Measurements from ENCODE around the gene B3GAT2.

B3GAT2 gene

DNA sequence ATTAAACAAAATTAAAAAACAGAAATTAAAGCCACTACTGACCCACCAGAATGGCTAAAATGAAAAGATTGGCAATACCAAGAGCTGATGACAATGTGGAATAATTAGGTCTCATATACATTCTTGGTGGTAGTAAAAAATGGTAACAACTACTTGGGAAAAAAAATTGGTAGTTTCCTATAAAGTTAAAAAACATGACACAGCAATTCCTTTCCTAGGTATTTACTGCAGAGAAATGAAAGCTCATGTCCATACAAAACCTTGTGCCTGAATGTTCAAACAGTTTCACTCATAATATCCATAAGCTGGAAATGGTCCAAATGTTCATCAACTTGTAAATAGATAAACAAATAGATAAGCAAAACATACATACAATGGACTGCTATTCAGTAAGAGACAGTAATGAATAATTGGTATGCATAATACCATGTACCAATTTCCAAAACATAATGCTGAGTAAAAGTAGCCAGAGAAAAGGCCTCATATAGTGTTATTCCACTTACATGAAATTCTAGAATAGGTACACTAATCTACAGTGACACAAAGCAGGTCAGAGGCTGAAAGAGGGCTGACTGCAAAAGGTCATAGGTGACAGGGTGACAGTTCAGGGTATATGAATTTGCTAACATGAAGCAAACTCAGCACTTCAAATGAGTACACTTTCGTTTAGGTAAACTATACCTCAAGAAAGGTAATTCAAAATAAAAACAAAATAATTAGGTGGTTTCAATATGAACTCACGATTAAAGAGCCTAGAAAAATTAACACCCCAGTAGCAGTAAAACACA is 53.0 kb downstream of the B3GAT2 start:
- TF ChIP-seq Cebpa-rat (IDR thresholded peaks at IDR 0.05): no peak
- H3K4me3 ChIP-seq: no peak overlapping the region
- no peak overlapping the region for H3K4me2 ChIP-seq
- H3K27me3 ChIP-seq: no peaks in the 10 kb centered on the region
- H3K27ac ChIP-seq: no peak overlapping the region
- H3K9ac ChIP-seq: no peak overlapping the region
- H4K20me1 ChIP-seq: no peaks in the 10 kb centered on the region
- no peaks in the 10 kb centered on the region for H3K9me3 ChIP-seq
- no peaks in the 10 kb centered on the region for H3K4me1 ChIP-seq
- H3K36me3 ChIP-seq: no peaks in the 10 kb centered on the region

DNA sequence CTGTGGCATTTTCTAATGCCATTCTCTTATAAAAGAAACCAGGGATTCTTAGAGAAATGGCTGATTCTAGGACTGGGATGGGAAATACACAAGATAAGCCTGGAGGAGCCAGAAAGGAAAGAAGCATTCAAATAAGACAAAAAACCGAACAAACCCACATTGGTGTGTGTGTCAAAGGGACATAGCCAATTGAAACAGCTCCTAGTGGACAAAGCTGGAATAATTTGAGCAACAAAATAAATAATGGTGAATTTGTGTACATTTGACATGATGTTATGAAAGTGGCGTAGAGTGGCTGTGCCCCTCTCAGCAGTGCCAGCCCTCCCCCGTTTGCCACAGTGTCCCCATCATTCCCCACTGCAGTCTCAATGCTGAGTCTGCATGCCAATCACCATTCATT is 55.5 kb downstream of the B3GAT2 start:
- H3K9me3 ChIP-seq: no peaks in the 10 kb centered on the region
- no peak overlapping the region for H3K27ac ChIP-seq
- no peaks in the 10 kb centered on the region for H4K20me1 ChIP-seq
- no peak overlapping the region for H3K4me2 ChIP-seq
- H3K27me3 ChIP-seq: no peaks in the 10 kb centered on the region
- H3K4me1 ChIP-seq: no peaks in the 10 kb centered on the region
- no peak for TF ChIP-seq Cebpa-rat (IDR thresholded peaks at IDR 0.05)
- no peak overlapping the region for H3K4me3 ChIP-seq
- no peaks in the 10 kb centered on the region for H3K36me3 ChIP-seq
- H3K9ac ChIP-seq: no peak overlapping the region

DNA sequence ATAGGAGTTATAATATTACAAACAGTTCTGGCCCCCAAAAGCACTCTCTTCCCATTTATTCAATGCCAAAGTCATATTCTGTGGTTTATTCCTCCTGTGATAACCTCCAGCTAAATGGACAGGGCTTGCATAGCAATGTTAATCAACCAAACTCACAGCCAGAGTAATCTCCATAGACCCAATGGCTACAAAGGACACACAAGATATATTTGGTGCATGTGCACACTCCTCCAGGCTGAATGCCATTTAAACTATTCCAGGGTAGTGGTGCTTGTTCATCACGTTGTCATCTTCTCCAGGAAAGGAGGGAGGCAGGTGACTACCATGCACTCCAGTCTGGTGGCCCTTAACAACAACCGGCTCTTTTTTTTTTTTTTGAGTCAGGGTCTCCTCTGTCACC is 56.8 kb downstream of the B3GAT2 start:
- no peak overlapping the region for H3K27ac ChIP-seq
- no peaks in the 10 kb centered on the region for H3K27me3 ChIP-seq
- H3K4me2 ChIP-seq: no peak overlapping the region
- H3K9me3 ChIP-seq: no peaks in the 10 kb centered on the region
- H3K4me3 ChIP-seq: no peak overlapping the region
- H3K36me3 ChIP-seq: no peaks in the 10 kb centered on the region
- no peaks in the 10 kb centered on the region for H3K4me1 ChIP-seq
- no peak for TF ChIP-seq Cebpa-rat (IDR thresholded peaks at IDR 0.05)
- no peak overlapping the region for H3K9ac ChIP-seq
- no peaks in the 10 kb centered on the region for H4K20me1 ChIP-seq

DNA sequence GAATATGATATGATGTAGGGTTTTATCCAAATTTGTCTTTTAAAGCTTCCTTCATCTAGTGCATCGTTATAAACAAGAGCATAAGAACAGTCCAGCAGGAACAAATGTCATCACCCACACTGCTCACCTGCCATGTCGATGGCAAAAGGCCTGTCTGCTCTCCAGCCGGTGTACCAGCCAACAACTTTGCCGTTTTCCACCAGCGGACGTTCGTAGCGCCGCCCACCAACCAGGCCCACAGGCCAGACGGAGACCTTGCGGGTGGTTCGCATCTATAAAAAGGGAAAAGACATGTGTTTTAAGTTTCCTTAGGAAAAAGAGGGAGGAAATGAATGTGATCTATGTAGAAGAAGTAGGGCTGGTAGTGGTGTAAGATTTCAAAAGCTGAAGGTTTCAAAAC is 62.9 kb downstream of the B3GAT2 start:
- no peak overlapping the region for H3K9ac ChIP-seq
- H3K4me3 ChIP-seq: no peak overlapping the region
- no peaks in the 10 kb centered on the region for H3K27me3 ChIP-seq
- no peaks in the 10 kb centered on the region for H3K4me1 ChIP-seq
- no peak for TF ChIP-seq Cebpa-rat (IDR thresholded peaks at IDR 0.05)
- no peaks in the 10 kb centered on the region for H3K9me3 ChIP-seq
- no peak overlapping the region for H3K4me2 ChIP-seq
- no peak overlapping the region for H3K27ac ChIP-seq
- H4K20me1 ChIP-seq: no peaks in the 10 kb centered on the region
- no peaks in the 10 kb centered on the region for H3K36me3 ChIP-seq

DNA sequence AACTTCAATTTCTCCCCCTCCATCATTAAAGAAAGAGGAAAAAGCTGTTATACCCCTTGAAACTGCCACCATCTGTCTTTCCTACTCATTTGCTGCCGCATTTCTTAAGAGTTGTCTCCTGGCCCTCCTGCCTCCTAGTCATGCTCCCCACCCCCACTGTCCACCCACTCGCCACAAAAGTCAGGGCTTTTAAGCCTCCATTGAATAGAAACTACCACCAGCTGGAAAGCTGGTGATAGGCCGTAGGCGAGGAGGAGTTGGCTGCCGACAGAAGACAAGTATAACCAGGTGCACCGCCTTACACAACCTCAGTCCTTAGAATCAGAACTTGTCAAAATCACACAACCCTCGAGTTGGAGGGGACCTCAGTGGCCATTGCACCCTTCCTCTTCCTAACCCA is 67.6 kb downstream of the B3GAT2 start:
- H3K9me3 ChIP-seq: no peaks in the 10 kb centered on the region
- no peaks in the 10 kb centered on the region for H4K20me1 ChIP-seq
- no peak overlapping the region for H3K4me3 ChIP-seq
- no peak overlapping the region for H3K27ac ChIP-seq
- no peak overlapping the region for H3K4me2 ChIP-seq
- no peaks in the 10 kb centered on the region for H3K36me3 ChIP-seq
- no peaks in the 10 kb centered on the region for H3K27me3 ChIP-seq
- H3K4me1 ChIP-seq: no peaks in the 10 kb centered on the region
- TF ChIP-seq Cebpa-rat (IDR thresholded peaks at IDR 0.05): no peak
- no peak overlapping the region for H3K9ac ChIP-seq

DNA sequence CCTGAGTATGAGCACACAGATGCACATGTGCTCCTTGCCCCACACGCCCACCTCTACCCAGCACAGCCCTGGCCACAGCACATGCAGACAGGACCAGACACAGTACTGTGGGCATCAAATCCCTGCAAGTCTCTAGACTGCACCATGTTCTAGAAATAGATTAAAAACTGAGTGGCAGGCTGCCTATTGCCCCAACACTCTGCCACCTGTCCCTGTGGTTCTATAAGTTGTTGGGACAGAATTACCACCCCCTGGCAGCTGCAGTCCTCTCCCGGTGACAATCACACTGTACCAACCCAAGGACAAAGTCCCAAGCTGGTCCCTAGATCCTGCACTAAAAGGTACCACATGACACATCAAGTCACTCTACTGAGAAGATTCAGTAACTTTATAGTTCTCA is 70.2 kb downstream of the B3GAT2 start:
- no peaks in the 10 kb centered on the region for H3K9me3 ChIP-seq
- no peak overlapping the region for H3K4me3 ChIP-seq
- H3K27ac ChIP-seq: no peak overlapping the region
- H3K27me3 ChIP-seq: no peaks in the 10 kb centered on the region
- no peak overlapping the region for H3K9ac ChIP-seq
- no peaks in the 10 kb centered on the region for H4K20me1 ChIP-seq
- H3K4me2 ChIP-seq: no peak overlapping the region
- H3K36me3 ChIP-seq: no peaks in the 10 kb centered on the region
- TF ChIP-seq Cebpa-rat (IDR thresholded peaks at IDR 0.05): no peak
- no peaks in the 10 kb centered on the region for H3K4me1 ChIP-seq

DNA sequence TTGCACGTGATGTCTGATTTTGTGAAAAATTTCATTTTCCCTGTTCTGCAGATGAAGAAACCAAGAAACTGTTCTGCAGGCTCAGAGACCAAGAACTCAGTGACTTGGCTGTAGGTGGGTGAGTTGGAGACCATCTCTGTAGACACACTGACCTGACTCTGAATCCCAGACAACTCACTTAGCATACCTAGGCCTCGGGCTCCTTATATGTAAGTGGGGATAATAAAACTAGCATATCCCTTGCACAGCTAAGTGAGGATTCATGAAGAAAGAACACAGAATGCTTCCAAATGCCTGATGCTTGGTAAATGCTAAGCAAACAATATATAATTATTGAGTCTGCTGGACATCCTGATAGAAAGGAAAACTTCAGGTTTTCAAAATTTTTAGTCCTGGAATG is 70.8 kb downstream of the B3GAT2 start:
- TF ChIP-seq Cebpa-rat (IDR thresholded peaks at IDR 0.05): no peak
- no peaks in the 10 kb centered on the region for H3K27me3 ChIP-seq
- H3K27ac ChIP-seq: no peak overlapping the region
- no peaks in the 10 kb centered on the region for H4K20me1 ChIP-seq
- H3K4me2 ChIP-seq: no peak overlapping the region
- H3K9me3 ChIP-seq: no peaks in the 10 kb centered on the region
- no peak overlapping the region for H3K4me3 ChIP-seq
- no peaks in the 10 kb centered on the region for H3K4me1 ChIP-seq
- H3K36me3 ChIP-seq: no peaks in the 10 kb centered on the region
- H3K9ac ChIP-seq: no peak overlapping the region

DNA sequence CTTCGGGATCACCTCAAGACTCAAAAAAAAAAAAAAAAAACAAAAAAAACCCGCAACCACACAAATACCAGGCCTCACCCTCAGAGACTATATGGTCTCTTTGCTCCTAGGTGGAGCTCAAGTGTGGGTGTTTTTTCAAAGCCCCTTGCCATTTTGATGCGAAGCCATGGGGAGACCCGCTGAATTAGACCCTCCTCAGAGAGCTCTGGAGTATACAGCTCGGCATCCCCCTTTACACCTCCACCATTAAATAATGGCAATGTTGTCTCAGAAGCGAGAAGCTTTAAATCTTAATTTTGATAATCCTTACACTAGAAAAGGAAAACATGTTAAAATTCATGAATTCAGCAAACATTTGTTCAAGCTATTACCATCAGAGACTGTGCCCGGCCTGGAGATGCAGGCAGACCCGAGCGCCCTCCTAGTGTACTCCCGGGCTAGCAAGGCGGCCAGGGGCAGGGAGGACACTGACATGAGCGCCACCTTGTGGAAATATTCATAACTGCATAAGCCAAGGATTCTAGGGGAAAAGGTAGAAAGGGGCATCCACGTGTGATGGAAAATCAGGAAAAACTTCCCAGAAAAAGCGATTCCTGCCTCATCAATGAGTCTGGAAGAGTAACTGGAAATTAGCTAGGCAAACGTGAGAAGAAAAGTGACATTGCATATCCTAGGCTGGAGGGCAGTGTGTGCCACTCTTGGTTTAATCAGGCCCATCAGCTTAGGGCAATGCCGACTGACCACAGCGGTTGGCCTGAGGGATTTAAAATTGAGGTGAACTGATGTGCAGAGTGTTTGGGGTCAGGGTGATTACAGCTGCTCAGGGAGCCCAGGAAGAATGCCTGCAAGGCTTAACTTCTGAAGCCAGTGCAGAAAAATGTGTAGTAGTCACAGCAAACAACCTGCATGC is 72.5 kb downstream of the B3GAT2 start:
- no peaks in the 10 kb centered on the region for H3K27me3 ChIP-seq
- no peaks in the 10 kb centered on the region for H4K20me1 ChIP-seq
- H3K4me2 ChIP-seq: no peak overlapping the region
- no peak for TF ChIP-seq Cebpa-rat (IDR thresholded peaks at IDR 0.05)
- H3K4me1 ChIP-seq: no peaks in the 10 kb centered on the region
- H3K4me3 ChIP-seq: no peak overlapping the region
- H3K27ac ChIP-seq: no peak overlapping the region
- no peaks in the 10 kb centered on the region for H3K36me3 ChIP-seq
- no peak overlapping the region for H3K9ac ChIP-seq
- no peaks in the 10 kb centered on the region for H3K9me3 ChIP-seq

DNA sequence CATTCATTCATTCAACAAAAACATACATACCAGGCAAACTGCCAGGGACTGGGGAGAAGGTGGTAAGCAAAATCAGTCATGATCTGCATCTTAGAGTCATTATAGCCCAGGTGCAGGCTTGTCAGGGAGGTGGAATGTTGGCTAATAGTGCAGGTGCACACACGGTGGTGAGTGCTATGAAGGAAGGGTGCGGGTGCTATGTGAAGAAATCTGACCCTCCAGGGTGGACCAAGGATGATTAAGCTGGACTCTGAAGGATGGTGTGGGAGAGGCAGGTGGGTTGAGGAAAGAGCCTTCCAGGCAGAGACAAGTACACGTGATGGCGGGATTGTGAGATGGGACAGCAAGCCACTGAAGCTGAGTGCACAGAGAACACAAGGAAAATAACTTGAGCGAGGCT is 77.4 kb downstream of the B3GAT2 start:
- no peak for TF ChIP-seq Cebpa-rat (IDR thresholded peaks at IDR 0.05)
- H3K27me3 ChIP-seq: no peaks in the 10 kb centered on the region
- no peaks in the 10 kb centered on the region for H4K20me1 ChIP-seq
- H3K4me2 ChIP-seq: no peak overlapping the region
- H3K9me3 ChIP-seq: no peaks in the 10 kb centered on the region
- H3K36me3 ChIP-seq: no peaks in the 10 kb centered on the region
- H3K27ac ChIP-seq: no peak overlapping the region
- no peak overlapping the region for H3K4me3 ChIP-seq
- H3K9ac ChIP-seq: no peak overlapping the region
- H3K4me1 ChIP-seq: peaks cover 8% of the 10 kb centered on the region
